Activated T-helper 1 cell treated with Interleukin-2 at 50 U/mL for 16 hours (primary cell): Measurements from ENCODE around the gene INO80B.
"Not testable (repeated sequence)": the region's sequence is repeated elsewhere in the genome, so short reads cannot be mapped to it uniquely, and the experiment has no call there.

ENCODE experiments used
- DNase-seq: peaks from one replicate; pipeline ENCODE4 v3.0.0-alpha.2; 2020; ENCODE audit warnings: low read depth

INO80B gene

GRCh38 chr2:74454654-74455511 is at the start of gene INO80B:
Gene INO80B, plus strand, starts transcription at chr2:74455087. Its CDS starts 30 bp downstream, at chr2:74455117.
- peak; percentile 94 for DNase-seq

- no peak for DNase-seq
Measured at GRCh38 chr2:74406035-74406434, 48.9 kb upstream of the INO80B start.

- no peak for DNase-seq
Measured at GRCh38 chr2:74407682-74408081, 47.2 kb upstream of the INO80B start.

- no peak for DNase-seq
Measured at GRCh38 chr2:74413001-74413698, 41.7 kb upstream of the INO80B start.

- DNase-seq = no peak
Measured at GRCh38 chr2:74414441-74414840, 40.4 kb upstream of the INO80B start.

- DNase-seq = no peak
Measured at GRCh38 chr2:74414881-74415761, 39.8 kb upstream of the INO80B start.

GRCh38 chr2:74415762-74416395 is 39.0 kb upstream of the INO80B start:
- no peak for DNase-seq

- DNase-seq = no peak
Measured at GRCh38 chr2:74416778-74417177, 38.1 kb upstream of the INO80B start.

- DNase-seq = no peak
Measured at GRCh38 chr2:74417197-74417596, 37.7 kb upstream of the INO80B start.

GRCh38 chr2:74417763-74418162 is 37.1 kb upstream of the INO80B start:
- no peak for DNase-seq

- DNase-seq = no peak
Measured at GRCh38 chr2:74418312-74418711, 36.6 kb upstream of the INO80B start.

- no peak for DNase-seq
Measured at GRCh38 chr2:74419345-74419744, 35.5 kb upstream of the INO80B start.

- DNase-seq = no peak
Measured at GRCh38 chr2:74420006-74420405, 34.9 kb upstream of the INO80B start.

GRCh38 chr2:74420443-74421103 is 34.3 kb upstream of the INO80B start:
- DNase-seq = not testable (repeated sequence)

GRCh38 chr2:74421221-74421870 is 33.5 kb upstream of the INO80B start, which contains the start of the genes C2orf81 and WDR54:
Gene C2orf81, minus strand, starts transcription at chr2:74421619. Its CDS starts 59 bp downstream, at chr2:74421560.
Gene WDR54, plus strand, starts transcription at chr2:74421730. Its CDS starts 424 bp downstream, at chr2:74422154.
- peak; percentile 94 for DNase-seq

- no peak for DNase-seq
Measured at GRCh38 chr2:74423231-74424095, 31.4 kb upstream of the INO80B start.

GRCh38 chr2:74424139-74424992 is 30.5 kb upstream of the INO80B start:
- DNase-seq = no peak

GRCh38 chr2:74424995-74425406 is 29.9 kb upstream of the INO80B start:
- no peak for DNase-seq

GRCh38 chr2:74425523-74425922 is 29.4 kb upstream of the INO80B start:
- DNase-seq = no peak
